ENCODE measurements around the gene FBXL16. TPM values are rescaled to one million over a fixed set of nuclear protein-coding genes. Genes with fewer than 3 reads are reported as not detected.
"Not testable (repeated sequence)": the region's sequence is repeated elsewhere in the genome, so short reads cannot be mapped to it uniquely, and the experiment has no call there.

Gene FBXL16
- total RNA-seq, result 1 to 10 TPM; 5.8 to 7.5 (median 6.9) TPM

DNA sequence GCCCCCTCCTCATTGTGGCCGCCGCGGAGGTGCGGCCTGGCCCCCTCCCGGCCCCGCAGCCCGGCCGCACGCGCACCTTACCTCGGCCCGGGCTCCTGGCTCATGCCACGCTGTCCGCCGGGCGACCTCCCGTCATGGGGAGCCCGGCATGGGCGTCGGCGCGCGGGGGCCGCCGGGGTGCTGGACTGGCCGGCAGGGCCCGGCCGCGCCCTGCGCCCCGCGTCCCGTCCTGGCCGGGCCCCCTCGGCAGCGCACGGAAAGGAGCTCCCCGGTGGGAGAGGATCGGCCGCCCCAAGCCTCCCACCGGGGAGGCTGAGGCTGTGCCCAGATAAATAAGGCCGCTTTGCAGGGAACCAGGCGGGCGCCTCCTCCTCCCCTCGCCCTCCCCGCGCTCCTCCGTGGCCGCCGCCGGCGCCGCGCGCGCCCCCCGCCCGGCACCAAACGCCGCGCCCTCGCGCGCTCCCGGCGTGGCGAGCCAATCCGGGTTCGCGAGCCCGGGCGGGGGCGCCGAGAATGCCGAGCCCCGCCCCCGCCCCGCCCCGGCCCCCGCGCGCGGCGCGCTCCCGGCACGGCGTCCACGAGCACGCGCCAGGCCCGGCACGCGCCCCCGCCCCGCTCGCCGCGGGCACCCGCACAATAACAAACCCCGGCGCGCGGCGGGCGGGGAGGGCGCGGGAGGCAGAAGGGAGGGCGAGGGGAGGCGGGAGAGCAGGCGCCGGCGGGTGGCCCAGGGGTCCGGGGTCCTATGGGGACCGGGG is at the start of gene FBXL16:
TSS of gene FBXL16 (minus strand) at position 371 of the 758 bp plus-strand sequence. CDS start 8,396 bp downstream, outside the sequence.
- no peak within 1 kb of the TSS for H3K27ac ChIP-seq
- no peak within 1 kb of the TSS for H3K4me3 ChIP-seq (replicated peaks in 1 of 3)
- H3K4me1 ChIP-seq, result peaks cover 0 to 14% of the 10 kb centered on the region in 2 donors
- H3K9me3 ChIP-seq, result no peaks in the 10 kb centered on the region
- WGBS, 2 donors, result 0% methylated on average over 6 to 7 of the region's 115 CpGs
- TF ChIP-seq POLR2A (IDR thresholded peaks at IDR 0.05) (no peak), CTCF (IDR thresholded peaks at IDR 0.05) (no peak)
- H3K36me3 ChIP-seq, result no peaks in the 10 kb centered on the region
- intact Hi-C loops (cut with DNase I), result loop anchor here (10.0 kb wide), 1 partner anchor 489 kb away; no protein-coding TSS in a partner anchor
- H3K27me3 ChIP-seq, result peaks cover 23% of the 10 kb centered on the region
- DNase-seq, result no peak

- 62 to 65% methylated on average over 11 of the region's 11 CpGs for WGBS, 2 donors
- no peak for DNase-seq
- no peak overlapping the region for H3K4me3 ChIP-seq (replicated peaks in 1 of 3)
- H3K9me3 ChIP-seq, result no peaks in the 10 kb centered on the region
- H3K36me3 ChIP-seq, result no peaks in the 10 kb centered on the region
- H3K4me1 ChIP-seq, result peaks cover 0 to 4% of the 10 kb centered on the region in 2 donors
- intact Hi-C loops (cut with DNase I), result no loop called here
- TF ChIP-seq POLR2A (IDR thresholded peaks at IDR 0.05) (no peak), CTCF (IDR thresholded peaks at IDR 0.05) (no peak)
- no peak overlapping the region for H3K27ac ChIP-seq
- no peaks in the 10 kb centered on the region for H3K27me3 ChIP-seq
These were observed 49.1 kb upstream of the FBXL16 start for GRCh38 chr16:754656-755055.

DNA sequence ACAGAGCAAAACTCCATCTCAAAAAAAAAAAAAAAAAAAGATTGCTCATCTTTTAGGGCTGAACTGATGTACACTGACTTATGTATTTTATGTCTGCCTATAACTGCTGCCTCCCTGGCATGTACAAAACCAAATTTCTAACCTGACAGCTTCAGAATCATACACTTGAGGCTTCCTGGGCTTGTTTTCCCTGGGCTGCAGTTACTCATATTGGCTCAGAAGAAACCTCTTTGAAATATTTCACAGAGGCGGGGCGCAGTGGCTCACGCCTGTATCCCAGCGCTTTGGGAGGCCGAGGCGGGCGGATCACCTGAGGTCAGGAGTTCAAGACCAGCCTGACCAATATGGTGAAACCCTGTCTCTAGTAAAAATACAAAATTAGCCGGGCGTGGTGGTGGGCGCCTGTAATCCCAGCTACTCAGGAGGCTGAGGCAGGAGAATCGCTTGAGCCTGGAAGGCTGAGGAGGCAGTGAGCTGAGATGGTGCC is 48.6 kb upstream of the FBXL16 start:
- intact Hi-C loops (cut with DNase I); H3K9me3 ChIP-seq; DNase-seq; H3K4me3 ChIP-seq (replicated peaks in 1 of 3); H3K4me1 ChIP-seq; H3K36me3 ChIP-seq; H3K27ac ChIP-seq; H3K27me3 ChIP-seq: not testable (repeated sequence)
- 90% methylated on average over 11 of the region's 11 CpGs for WGBS, 2 donors

- 17 to 25% methylated on average over 10 of the region's 10 CpGs for WGBS, 2 donors
- Histone ChIP-seq H3K4me1 (no peaks in the 10 kb centered on the region), H3K4me3 (replicated peaks in 1 of 3) (no peak overlapping the region), H3K36me3 (no peaks in the 10 kb centered on the region), H3K27me3 (no peaks in the 10 kb centered on the region), H3K27ac (no peak overlapping the region), H3K9me3 (no peaks in the 10 kb centered on the region)
- DNase-seq, result no peak
- TF ChIP-seq CTCF (IDR thresholded peaks at IDR 0.05), result no peak
- TF ChIP-seq POLR2A (IDR thresholded peaks at IDR 0.05), result no peak
- intact Hi-C loops (cut with DNase I), result no loop called here
These were observed 46.4 kb upstream of the FBXL16 start for GRCh38 chr16:752007-752312.

DNA sequence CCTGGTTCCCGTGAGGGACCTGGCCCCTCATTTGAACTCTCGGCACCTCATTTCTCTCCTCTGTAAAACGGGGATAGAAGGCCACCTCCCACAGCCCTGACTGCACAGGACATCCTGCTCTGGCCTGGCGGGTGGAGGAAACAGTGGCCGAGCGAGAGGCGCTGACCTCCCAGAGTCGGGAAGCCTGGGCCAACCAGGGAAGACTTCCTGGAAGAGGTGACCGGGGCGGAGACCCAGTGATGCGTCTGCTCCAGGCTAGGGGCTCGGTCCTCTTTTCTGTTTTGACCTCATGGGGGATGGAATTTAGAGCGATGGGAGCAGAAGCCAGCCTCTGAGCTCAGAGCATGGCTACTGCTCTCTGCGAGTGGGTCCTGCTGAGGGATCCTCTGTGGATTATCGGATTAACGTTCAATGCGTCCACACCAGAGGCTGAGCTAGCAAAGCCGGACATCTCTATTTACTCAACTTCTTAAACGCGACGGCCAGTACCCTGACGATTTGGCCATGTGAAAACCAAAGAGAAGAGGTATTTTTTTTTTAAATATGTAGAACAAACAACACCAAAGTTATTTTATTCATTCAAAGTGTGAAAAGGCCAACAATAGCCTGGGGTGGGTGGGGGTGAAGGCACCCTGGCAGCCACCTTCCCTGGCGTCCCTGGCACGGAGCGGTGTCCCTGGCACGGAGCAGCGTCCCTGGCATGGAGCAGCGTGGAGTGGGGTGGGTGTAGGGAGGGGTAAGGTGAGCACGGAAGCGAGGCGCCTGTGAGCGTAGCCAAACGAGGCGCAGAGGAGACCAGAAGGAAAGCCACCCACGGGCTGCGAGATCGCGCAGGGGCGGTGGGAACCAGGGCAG is 45.8 kb upstream of the FBXL16 start:
- DNase-seq, result peak; percentile 60 to 66
- Histone ChIP-seq H3K36me3 (no peaks in the 10 kb centered on the region), H3K27me3 (no peaks in the 10 kb centered on the region), H3K4me3 (replicated peaks in 1 of 3) (no peak overlapping the region), H3K4me1 (no peaks in the 10 kb centered on the region), H3K27ac (no peak overlapping the region), H3K9me3 (no peaks in the 10 kb centered on the region)
- TF ChIP-seq POLR2A (IDR thresholded peaks at IDR 0.05) (no peak), CTCF (IDR thresholded peaks at IDR 0.05) (no peak)
- 49 to 50% methylated on average over 38 to 39 of the region's 39 CpGs for WGBS, 2 donors
- intact Hi-C loops (cut with DNase I), result no loop called here
